Hepatocyte (in vitro differentiated cells): ENCODE data around the gene KCNK3.

Experiments used
- EZH2 ChIP-seq: fragments of 200-600 bp; sonication (generic); IDR thresholded peaks from 2 replicates; pipeline ENCODE4 v1.6.1; 2016; ENCODE audit warnings: antibody characterized with exemption, mild to moderate bottlenecking, borderline replicate concordance
- EZH2phosphoT487 ChIP-seq: fragments of 200-600 bp; sonication (generic); IDR thresholded peaks from one replicate; pipeline ENCODE4 v1.6.1; 2018; ENCODE audit warnings: antibody characterized with exemption, mild to moderate bottlenecking, low read depth, moderate library complexity; ENCODE audit not compliant: unreplicated experiment, severe bottlenecking
- TF ChIP-seq, protein P1 (sequence below): fragments of 200-600 bp; sonication (generic); IDR thresholded peaks from 2 replicates; pipeline ENCODE4 v1.5.1; 2016; ENCODE audit warnings: antibody characterized with exemption, mild to moderate bottlenecking; ENCODE audit not compliant: poor library complexity

DNA sequence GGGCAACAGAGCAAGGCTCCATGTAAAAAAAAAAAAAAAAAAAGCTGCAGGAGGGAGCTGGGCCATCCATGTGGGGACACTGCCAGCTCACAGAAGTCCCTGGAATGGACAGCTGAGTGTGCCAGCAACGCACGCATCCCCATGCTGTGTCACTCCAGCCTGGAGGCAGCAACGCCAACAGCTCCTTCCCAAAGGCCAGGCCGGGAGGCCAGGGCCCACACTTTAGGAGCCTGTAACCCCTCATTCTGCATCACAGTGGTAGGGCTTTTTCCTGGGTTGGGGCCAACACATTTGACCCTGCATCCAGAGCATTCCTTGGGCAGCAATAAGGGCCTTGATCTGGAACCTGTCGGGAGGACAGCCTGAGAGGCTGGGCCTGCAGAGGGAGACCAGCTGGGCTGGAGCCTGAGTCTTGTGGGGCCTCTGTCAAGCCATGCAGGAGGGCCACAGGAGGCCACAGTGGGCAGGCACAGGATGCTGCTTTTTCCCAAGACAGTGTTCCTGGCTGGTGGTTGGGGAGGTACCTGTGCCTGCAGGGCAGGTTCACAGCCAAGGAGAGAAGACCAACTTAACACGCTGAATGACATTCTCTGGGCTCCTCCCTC, 16.8 kb upstream of the KCNK3 start:
- TF ChIP-seq, protein P1, sequence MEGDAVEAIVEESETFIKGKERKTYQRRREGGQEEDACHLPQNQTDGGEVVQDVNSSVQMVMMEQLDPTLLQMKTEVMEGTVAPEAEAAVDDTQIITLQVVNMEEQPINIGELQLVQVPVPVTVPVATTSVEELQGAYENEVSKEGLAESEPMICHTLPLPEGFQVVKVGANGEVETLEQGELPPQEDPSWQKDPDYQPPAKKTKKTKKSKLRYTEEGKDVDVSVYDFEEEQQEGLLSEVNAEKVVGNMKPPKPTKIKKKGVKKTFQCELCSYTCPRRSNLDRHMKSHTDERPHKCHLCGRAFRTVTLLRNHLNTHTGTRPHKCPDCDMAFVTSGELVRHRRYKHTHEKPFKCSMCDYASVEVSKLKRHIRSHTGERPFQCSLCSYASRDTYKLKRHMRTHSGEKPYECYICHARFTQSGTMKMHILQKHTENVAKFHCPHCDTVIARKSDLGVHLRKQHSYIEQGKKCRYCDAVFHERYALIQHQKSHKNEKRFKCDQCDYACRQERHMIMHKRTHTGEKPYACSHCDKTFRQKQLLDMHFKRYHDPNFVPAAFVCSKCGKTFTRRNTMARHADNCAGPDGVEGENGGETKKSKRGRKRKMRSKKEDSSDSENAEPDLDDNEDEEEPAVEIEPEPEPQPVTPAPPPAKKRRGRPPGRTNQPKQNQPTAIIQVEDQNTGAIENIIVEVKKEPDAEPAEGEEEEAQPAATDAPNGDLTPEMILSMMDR: no peak
- TF ChIP-seq EZH2phosphoT487 (no peak), EZH2 (no peak)
